Keratinocyte (primary cell): Measurements from ENCODE around the gene KLF5. TPM values are rescaled to one million over a fixed set of nuclear protein-coding genes. Genes with fewer than 3 reads are reported as not detected.

Experiments used
- DNase-seq: peaks from one replicate; pipeline ENCODE4 v3.0.0-alpha.2; 2011; ENCODE audit warnings: low read depth, missing footprints, low spot score
- FAIRE-seq: peaks from 2 replicates; lab custom pipeline; 2011; peaks lifted over from hg19 to GRCh38; lab: Jason Lieb, UNC
- H2AFZ ChIP-seq: 2 replicates; pipeline ENCODE4 v1.6.0; 2012; ENCODE audit warnings: low read length, control low read depth, inconsistent platforms; ENCODE audit not compliant: control insufficient read depth
- H3K27ac ChIP-seq: 2 replicates; pipeline ENCODE4 v1.5.1; 2011; ENCODE audit warnings: low read length; ENCODE audit not compliant: control insufficient read depth, insufficient read depth
- H3K27me3 ChIP-seq: 3 replicates; pipeline ENCODE4 v1.6.0; 2011; ENCODE audit warnings: low read length; ENCODE audit not compliant: control insufficient read depth, insufficient read depth; ENCODE audit errors: extremely low read depth
- H3K36me3 ChIP-seq, 2 experiments: 2 replicates in 1 of 2; 3 replicates in 1 of 2; pipeline ENCODE4 v1.5.1; 2011; ENCODE audit warnings: low read length in 2 of 2, mild to moderate bottlenecking in 1 of 2; ENCODE audit not compliant: control insufficient read depth in 2 of 2, insufficient read depth in 2 of 2; ENCODE audit errors: extremely low read depth in 1 of 2
- H3K4me1 ChIP-seq: 3 replicates; pipeline ENCODE4 v1.5.1; 2011; ENCODE audit warnings: low read length; ENCODE audit not compliant: control insufficient read depth, insufficient read depth; ENCODE audit errors: extremely low read depth
- H3K4me2 ChIP-seq: 3 replicates; pipeline ENCODE4 v1.6.0; 2011; ENCODE audit warnings: low read depth, low read length; ENCODE audit not compliant: control insufficient read depth, insufficient read depth; ENCODE audit errors: extremely low read depth
- H3K4me3 ChIP-seq, 3 experiments: fragments of 200-600 bp in 1 of 3; sonication (generic) in 1 of 3; 2 replicates in 2 of 3; 3 replicates in 1 of 3; pipeline ENCODE4 v1.5.1; 2011 to 2016; ENCODE audit warnings: low read length in 3 of 3, mild to moderate bottlenecking in 3 of 3, control low read depth in 2 of 3, inconsistent platforms in 1 of 3, low read depth in 1 of 3, mixed read lengths in 1 of 3, mixed run types in 1 of 3, moderate library complexity in 1 of 3; ENCODE audit not compliant: control insufficient read depth in 2 of 3, insufficient read depth in 2 of 3; ENCODE audit errors: extremely low read depth in 1 of 3
- H3K79me2 ChIP-seq: 2 replicates; pipeline ENCODE4 v1.6.0; 2012; ENCODE audit warnings: low read length; ENCODE audit not compliant: control insufficient read depth, insufficient read depth
- H3K9ac ChIP-seq: 3 replicates; pipeline ENCODE4 v1.6.0; 2011; ENCODE audit warnings: low read length; ENCODE audit not compliant: control insufficient read depth, insufficient read depth; ENCODE audit errors: extremely low read depth
- H3K9me1 ChIP-seq: 3 replicates; pipeline ENCODE4 v1.6.0; 2011; ENCODE audit warnings: low read length; ENCODE audit not compliant: control insufficient read depth, insufficient read depth; ENCODE audit errors: extremely low read depth
- H3K9me3 ChIP-seq: 2 replicates; pipeline ENCODE4 v1.5.1; 2012; ENCODE audit warnings: low read depth, low read length; ENCODE audit not compliant: control insufficient read depth
- H4K20me1 ChIP-seq: 3 replicates; pipeline ENCODE4 v1.6.0; 2011; ENCODE audit warnings: low read length; ENCODE audit not compliant: control insufficient read depth, insufficient read depth; ENCODE audit errors: extremely low read depth
- EZH2 ChIP-seq: IDR thresholded peaks from one replicate; pipeline ENCODE4 v1.6.1; 2012; ENCODE audit warnings: inconsistent platforms, mild to moderate bottlenecking, low read length, moderate library complexity
- dilution Hi-C: fragments of 300-500 bp; cut with MboI; formaldehyde crosslinking; loops from one replicate; pipeline ENCODE4 v1.7.0; 2020; ENCODE audit warnings: low sequenced_read_pairs; ENCODE audit not compliant: extremely low pct_ligation_motif_present
- polyA plus RNA-seq, 5 experiments: library from polyadenylated mRNA; depleted of rRNA in 3 of 5; stranded (reverse) in 3 of 5; stranded (forward) in 1 of 5; unstranded in 1 of 5; fragments of >200 nt; gene quantifications; 1 replicate in 1 of 5; 2 replicates in 3 of 5; 3 replicates in 1 of 5; pipeline versions ENCODE4 v1.2.1 to v1.2.3, GENCODE V29; 2011 to 2012; ENCODE audit warnings: missing spikeins in 2 of 5, low read depth in 1 of 5, low replicate concordance in 1 of 5
- TF ChIP-seq, protein P1 (sequence below), 3 experiments: IDR thresholded peaks in 1 of 3; conservative IDR thresholded peaks in 1 of 3; optimal IDR thresholded peaks in 1 of 3; 2 replicates in 2 of 3; 3 replicates in 1 of 3; pipeline versions ENCODE3 to v1.5.1; 2011; ENCODE audit warnings: low read length in 3 of 3, mild to moderate bottlenecking in 3 of 3, moderate library complexity in 2 of 3, control low read depth in 1 of 3, inconsistent platforms in 1 of 3; ENCODE audit not compliant: insufficient read depth in 2 of 3; ENCODE audit errors: extremely low read depth in 1 of 3

The KLF5 gene
- polyA plus RNA-seq, 1 donor (not counting 4 experiments of a cell fraction or from before 2014, with no cell fraction given): 162 TPM

GRCh38 chr13:73040484-73040883 is 18.3 kb upstream of the KLF5 start:
- no peak for FAIRE-seq
- no peak overlapping the region for H3K9ac ChIP-seq
- H3K4me2 ChIP-seq: no peak overlapping the region
- H3K27ac ChIP-seq: no peak overlapping the region
- H3K4me1 ChIP-seq: no peaks in the 10 kb centered on the region
- no peaks in the 10 kb centered on the region for H3K27me3 ChIP-seq
- no peaks in the 10 kb centered on the region for H4K20me1 ChIP-seq
- H3K79me2 ChIP-seq: no peaks in the 10 kb centered on the region
- H3K4me3 ChIP-seq: no peak overlapping the region
- H3K9me1 ChIP-seq: no peaks in the 10 kb centered on the region
- DNase-seq: no peak
- H3K36me3 ChIP-seq: no peaks in the 10 kb centered on the region
- H3K9me3 ChIP-seq: no peaks in the 10 kb centered on the region
- TF ChIP-seq, protein P1, sequence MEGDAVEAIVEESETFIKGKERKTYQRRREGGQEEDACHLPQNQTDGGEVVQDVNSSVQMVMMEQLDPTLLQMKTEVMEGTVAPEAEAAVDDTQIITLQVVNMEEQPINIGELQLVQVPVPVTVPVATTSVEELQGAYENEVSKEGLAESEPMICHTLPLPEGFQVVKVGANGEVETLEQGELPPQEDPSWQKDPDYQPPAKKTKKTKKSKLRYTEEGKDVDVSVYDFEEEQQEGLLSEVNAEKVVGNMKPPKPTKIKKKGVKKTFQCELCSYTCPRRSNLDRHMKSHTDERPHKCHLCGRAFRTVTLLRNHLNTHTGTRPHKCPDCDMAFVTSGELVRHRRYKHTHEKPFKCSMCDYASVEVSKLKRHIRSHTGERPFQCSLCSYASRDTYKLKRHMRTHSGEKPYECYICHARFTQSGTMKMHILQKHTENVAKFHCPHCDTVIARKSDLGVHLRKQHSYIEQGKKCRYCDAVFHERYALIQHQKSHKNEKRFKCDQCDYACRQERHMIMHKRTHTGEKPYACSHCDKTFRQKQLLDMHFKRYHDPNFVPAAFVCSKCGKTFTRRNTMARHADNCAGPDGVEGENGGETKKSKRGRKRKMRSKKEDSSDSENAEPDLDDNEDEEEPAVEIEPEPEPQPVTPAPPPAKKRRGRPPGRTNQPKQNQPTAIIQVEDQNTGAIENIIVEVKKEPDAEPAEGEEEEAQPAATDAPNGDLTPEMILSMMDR (optimal IDR thresholded peaks at IDR 0.05 in 1 of 3, IDR thresholded peaks at IDR 0.05 in 1 of 3, conservative IDR thresholded peaks at IDR 0.05 in 1 of 3; ENCODE audit: extremely low read depth in 1 of 3, insufficient read depth in 2 of 3, low read length in 3 of 3): no peak
- no peak for TF ChIP-seq EZH2
- H2AFZ ChIP-seq: no peak overlapping the region
- dilution Hi-C loops: no loop called here

DNA sequence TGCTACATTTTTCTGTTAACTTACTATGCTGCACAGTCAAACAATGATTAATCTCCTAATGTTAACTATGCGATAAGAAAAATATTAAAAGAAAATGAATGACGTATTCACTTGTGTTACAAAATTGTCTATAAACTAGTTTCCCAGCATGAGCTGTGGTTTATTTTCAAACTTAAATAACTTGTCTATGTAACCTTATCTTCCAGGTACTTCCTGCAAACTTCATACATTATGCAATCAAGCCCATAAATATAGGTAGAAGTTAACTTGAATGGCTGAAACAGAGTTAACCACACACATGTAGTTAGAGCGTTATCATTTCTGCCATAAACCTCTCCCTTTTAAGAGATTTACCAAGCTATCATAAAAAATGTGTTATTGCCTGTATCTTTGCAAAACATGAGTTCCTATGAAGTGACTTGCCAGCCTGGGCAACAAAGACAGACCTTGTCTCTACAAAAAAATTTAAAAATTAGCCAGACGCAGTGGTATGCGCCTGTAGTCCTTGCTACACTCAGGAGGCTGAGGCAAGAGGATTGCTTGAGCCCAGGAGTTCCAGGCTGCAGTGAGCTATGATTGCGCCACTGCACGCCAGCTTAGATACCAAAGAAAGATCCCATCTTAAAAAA is 17.7 kb upstream of the KLF5 start:
- Histone ChIP-seq H3K27ac (no peak overlapping the region), H3K27me3 (no peaks in the 10 kb centered on the region), H3K9ac (no peak overlapping the region), H3K4me2 (no peak overlapping the region), H2AFZ (no peak overlapping the region), H3K36me3 (no peaks in the 10 kb centered on the region), H3K9me1 (no peaks in the 10 kb centered on the region), H4K20me1 (no peaks in the 10 kb centered on the region), H3K4me1 (no peaks in the 10 kb centered on the region), H3K4me3 (no peak overlapping the region), H3K9me3 (no peaks in the 10 kb centered on the region), H3K79me2 (no peaks in the 10 kb centered on the region)
- no peak for FAIRE-seq
- no peak for DNase-seq
- TF ChIP-seq EZH2: no peak
- TF ChIP-seq, protein P1 (optimal IDR thresholded peaks at IDR 0.05 in 1 of 3, IDR thresholded peaks at IDR 0.05 in 1 of 3, conservative IDR thresholded peaks at IDR 0.05 in 1 of 3; ENCODE audit: extremely low read depth in 1 of 3, insufficient read depth in 2 of 3, low read length in 3 of 3): no peak
- dilution Hi-C loops: no loop called here
